ENCODE data around the gene CACNG3. TPM values are rescaled to one million over a fixed set of nuclear protein-coding genes. Genes with fewer than 3 reads are reported as not detected.

CACNG3 gene
- total RNA-seq, 1 donor, result not detected

- no peak for TF ChIP-seq CTCF (IDR thresholded peaks at IDR 0.05; ENCODE audit: extremely low read depth, low read depth, low read length)
- H2AFZ ChIP-seq (ENCODE audit: low read length), result no peak overlapping the region
- H3K27ac ChIP-seq (ENCODE audit: low read depth, low read length), result no peak overlapping the region
- H3K4me2 ChIP-seq (ENCODE audit: insufficient read depth, low read length), result no peak overlapping the region
- H3K27me3 ChIP-seq (ENCODE audit: insufficient read depth, low read length), result no peaks in the 10 kb centered on the region
- H4K20me1 ChIP-seq (ENCODE audit: insufficient read depth, low read length), result no peaks in the 10 kb centered on the region
- H3K4me1 ChIP-seq (ENCODE audit: insufficient read depth, low read length), result no peaks in the 10 kb centered on the region
- no peak overlapping the region for H3K4me3 ChIP-seq (ENCODE audit: insufficient read depth, low read length)
- no peaks in the 10 kb centered on the region for H3K9me3 ChIP-seq (ENCODE audit: low read depth, low read length)
- no peak for DNase-seq (ENCODE audit: insufficient read length, low spot score, missing footprints)
- H3K79me2 ChIP-seq (ENCODE audit: insufficient read depth, low read length), result no peaks in the 10 kb centered on the region
- no peaks in the 10 kb centered on the region for H3K36me3 ChIP-seq (ENCODE audit: insufficient read depth, low read length)
These were observed 9.1 kb upstream of the CACNG3 start for GRCh38 chr16:24246911-24247607.

- Histone ChIP-seq H3K9me3 (ENCODE audit: low read depth, low read length) (no peaks in the 10 kb centered on the region), H3K4me2 (ENCODE audit: insufficient read depth, low read length) (no peak overlapping the region), H4K20me1 (ENCODE audit: insufficient read depth, low read length) (no peaks in the 10 kb centered on the region), H3K27ac (ENCODE audit: low read depth, low read length) (no peak overlapping the region), H2AFZ (ENCODE audit: low read length) (no peak overlapping the region), H3K79me2 (ENCODE audit: insufficient read depth, low read length) (no peaks in the 10 kb centered on the region), H3K4me3 (ENCODE audit: insufficient read depth, low read length) (no peak overlapping the region), H3K36me3 (ENCODE audit: insufficient read depth, low read length) (no peaks in the 10 kb centered on the region), H3K4me1 (ENCODE audit: insufficient read depth, low read length) (no peaks in the 10 kb centered on the region), H3K27me3 (ENCODE audit: insufficient read depth, low read length) (no peaks in the 10 kb centered on the region)
- TF ChIP-seq CTCF (IDR thresholded peaks at IDR 0.05; ENCODE audit: extremely low read depth, low read depth, low read length), result peak; percentile 40
- peak; percentile 72 for DNase-seq (ENCODE audit: insufficient read length, low spot score, missing footprints)
These were observed 2.9 kb upstream of the CACNG3 start for GRCh38 chr16:24253192-24253591.

GRCh38 chr16:24257958-24258357 lies 1.8 kb downstream of the CACNG3 start:
- no peaks in the 10 kb centered on the region for H3K79me2 ChIP-seq (ENCODE audit: insufficient read depth, low read length)
- no peak overlapping the region for H3K27ac ChIP-seq (ENCODE audit: low read depth, low read length)
- H3K4me3 ChIP-seq (ENCODE audit: insufficient read depth, low read length), result no peak overlapping the region
- H4K20me1 ChIP-seq (ENCODE audit: insufficient read depth, low read length), result no peaks in the 10 kb centered on the region
- no peaks in the 10 kb centered on the region for H3K36me3 ChIP-seq (ENCODE audit: insufficient read depth, low read length)
- no peaks in the 10 kb centered on the region for H3K4me1 ChIP-seq (ENCODE audit: insufficient read depth, low read length)
- TF ChIP-seq CTCF (IDR thresholded peaks at IDR 0.05; ENCODE audit: extremely low read depth, low read depth, low read length), result no peak
- no peak overlapping the region for H3K4me2 ChIP-seq (ENCODE audit: insufficient read depth, low read length)
- no peak overlapping the region for H2AFZ ChIP-seq (ENCODE audit: low read length)
- H3K9me3 ChIP-seq (ENCODE audit: low read depth, low read length), result no peaks in the 10 kb centered on the region
- no peak for DNase-seq (ENCODE audit: insufficient read length, low spot score, missing footprints)
- H3K27me3 ChIP-seq (ENCODE audit: insufficient read depth, low read length), result no peaks in the 10 kb centered on the region

- Histone ChIP-seq H3K79me2 (ENCODE audit: insufficient read depth, low read length) (no peaks in the 10 kb centered on the region), H3K4me1 (ENCODE audit: insufficient read depth, low read length) (no peaks in the 10 kb centered on the region), H4K20me1 (ENCODE audit: insufficient read depth, low read length) (no peaks in the 10 kb centered on the region), H3K27ac (ENCODE audit: low read depth, low read length) (no peak overlapping the region), H2AFZ (ENCODE audit: low read length) (no peak overlapping the region), H3K9me3 (ENCODE audit: low read depth, low read length) (no peaks in the 10 kb centered on the region), H3K4me2 (ENCODE audit: insufficient read depth, low read length) (no peak overlapping the region), H3K27me3 (ENCODE audit: insufficient read depth, low read length) (no peaks in the 10 kb centered on the region), H3K36me3 (ENCODE audit: insufficient read depth, low read length) (no peaks in the 10 kb centered on the region), H3K4me3 (ENCODE audit: insufficient read depth, low read length) (no peak overlapping the region)
- TF ChIP-seq CTCF (IDR thresholded peaks at IDR 0.05; ENCODE audit: extremely low read depth, low read depth, low read length), result no peak
- DNase-seq (ENCODE audit: insufficient read length, low spot score, missing footprints), result no peak
These were observed 2.7 kb downstream of the CACNG3 start for GRCh38 chr16:24258791-24259190.

Data from osteoblast (primary cell).